ENCODE results near the gene DYNC1I1.

GRCh38 chr7:95893484-95893883 lies 121.1 kb downstream of the DYNC1I1 start:
- TF ChIP-seq CTCF (conservative IDR thresholded peaks at IDR 0.05; ENCODE audit: low read depth in 2 of 2) (no peak), NANOG (IDR thresholded peaks at IDR 0.05; ENCODE audit: borderline replicate concordance) (no peak), POLR2AphosphoS5 (IDR thresholded peaks at IDR 0.05; ENCODE audit: low read depth) (no peak), REST (IDR thresholded peaks at IDR 0.05; ENCODE audit: unreplicated experiment) (no peak), ETS1 (IDR thresholded peaks at IDR 0.05) (no peak), EZH2phosphoT487 (IDR thresholded peaks at IDR 0.05; ENCODE audit: unreplicated experiment) (no peak)

Data from GM23338 (cell line).